Activated CD8-positive, alpha-beta memory T cell treated with anti-CD3 and anti-CD28 coated beads, Interleukin-2, amount 50 U/mL, for 24 hours (primary cell): ENCODE data around the gene MRPL49.
"Not testable (repeated sequence)": the region's sequence is repeated elsewhere in the genome, so short reads cannot be mapped to it uniquely, and the experiment has no call there.

Experiments used
- DNase-seq: peaks from one replicate; pipeline ENCODE4 v3.0.0-alpha.2; 2020; ENCODE audit errors: extremely low read depth

The MRPL49 gene

DNA sequence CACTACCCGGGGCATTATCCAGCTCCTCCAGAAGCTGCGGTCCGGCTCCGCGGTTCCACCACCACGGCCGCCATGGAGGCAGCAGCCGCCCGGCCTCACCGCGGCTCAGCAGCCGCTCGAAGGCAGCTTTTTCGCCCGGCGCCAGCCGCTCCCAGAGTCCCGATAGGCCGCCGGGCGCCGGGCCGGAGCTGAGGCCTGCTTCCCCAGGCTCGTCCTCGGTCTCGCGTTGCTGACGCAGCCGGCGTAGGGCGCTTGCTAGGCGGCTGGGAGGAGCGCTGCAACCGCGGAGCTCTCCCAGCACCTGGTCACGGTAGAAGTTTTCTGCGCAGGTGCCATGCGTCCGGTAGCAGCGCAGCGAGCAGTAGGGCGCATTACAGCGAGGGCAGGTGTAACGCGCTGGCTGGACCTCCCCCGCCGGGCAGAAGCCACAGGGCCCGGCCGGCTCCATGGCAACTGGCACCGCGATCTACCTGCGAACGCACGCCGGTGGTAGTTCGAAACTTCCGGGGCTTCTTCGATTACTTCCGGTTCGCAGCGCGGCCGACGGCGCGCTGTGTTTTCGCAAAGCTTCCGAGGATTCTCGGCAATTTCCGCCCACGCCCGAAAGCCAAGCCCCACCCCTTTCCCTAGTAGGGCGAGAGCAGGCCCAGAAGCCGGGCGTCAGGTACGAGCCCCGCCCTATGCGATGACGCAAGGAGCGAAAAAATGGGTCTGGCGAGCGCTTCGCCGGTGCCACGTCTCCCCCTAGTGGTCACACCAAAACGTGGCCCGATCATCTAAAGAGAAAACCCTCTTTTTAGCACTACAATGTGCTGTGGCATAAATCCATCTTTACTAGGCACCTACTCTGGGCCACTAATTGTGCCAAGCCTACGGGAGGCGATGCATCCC lies 4.7 kb upstream of the MRPL49 start, which contains the start of gene ZNHIT2:
ZNHIT2 (minus strand) TSS at position 496 of the 891 bp plus-strand sequence; CDS start at position 448, 48 bp downstream.
- DNase-seq, result peak; percentile 100

DNA sequence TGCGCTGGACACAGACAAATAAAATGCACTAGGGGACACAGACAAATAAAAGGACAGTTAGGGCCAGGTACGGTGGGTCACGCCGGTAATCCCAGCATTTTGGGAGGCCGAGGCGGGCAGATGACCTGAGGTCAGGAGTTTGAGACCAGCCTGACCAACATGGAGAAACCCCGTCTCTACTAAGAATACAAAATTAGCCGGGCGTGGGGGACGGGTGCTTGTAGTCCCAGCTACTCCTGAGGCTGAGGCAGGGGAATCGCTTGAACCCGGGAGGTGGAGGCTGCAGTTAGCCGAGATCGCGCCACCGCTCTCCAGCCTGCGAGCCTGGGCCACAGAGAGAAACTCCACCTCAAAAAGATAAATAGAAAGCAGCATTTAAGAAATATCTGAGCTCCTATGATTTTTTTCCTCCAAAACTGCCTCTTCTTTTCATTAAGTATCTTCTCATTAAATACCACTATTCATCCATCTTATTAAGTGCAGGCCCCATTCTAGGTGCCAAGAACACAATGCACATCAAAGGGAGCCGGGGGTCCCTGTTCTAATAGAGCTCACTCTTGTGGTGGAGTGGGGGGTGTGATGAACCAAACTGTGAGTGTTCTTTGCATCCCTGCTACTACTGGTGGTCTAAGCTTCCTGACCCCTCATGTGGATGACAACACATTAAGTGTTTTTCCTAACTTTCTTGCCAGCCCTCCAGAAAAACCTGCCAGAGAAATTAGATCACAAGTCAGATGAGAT lies 3.9 kb upstream of the MRPL49 start:
- DNase-seq, result no peak

DNA sequence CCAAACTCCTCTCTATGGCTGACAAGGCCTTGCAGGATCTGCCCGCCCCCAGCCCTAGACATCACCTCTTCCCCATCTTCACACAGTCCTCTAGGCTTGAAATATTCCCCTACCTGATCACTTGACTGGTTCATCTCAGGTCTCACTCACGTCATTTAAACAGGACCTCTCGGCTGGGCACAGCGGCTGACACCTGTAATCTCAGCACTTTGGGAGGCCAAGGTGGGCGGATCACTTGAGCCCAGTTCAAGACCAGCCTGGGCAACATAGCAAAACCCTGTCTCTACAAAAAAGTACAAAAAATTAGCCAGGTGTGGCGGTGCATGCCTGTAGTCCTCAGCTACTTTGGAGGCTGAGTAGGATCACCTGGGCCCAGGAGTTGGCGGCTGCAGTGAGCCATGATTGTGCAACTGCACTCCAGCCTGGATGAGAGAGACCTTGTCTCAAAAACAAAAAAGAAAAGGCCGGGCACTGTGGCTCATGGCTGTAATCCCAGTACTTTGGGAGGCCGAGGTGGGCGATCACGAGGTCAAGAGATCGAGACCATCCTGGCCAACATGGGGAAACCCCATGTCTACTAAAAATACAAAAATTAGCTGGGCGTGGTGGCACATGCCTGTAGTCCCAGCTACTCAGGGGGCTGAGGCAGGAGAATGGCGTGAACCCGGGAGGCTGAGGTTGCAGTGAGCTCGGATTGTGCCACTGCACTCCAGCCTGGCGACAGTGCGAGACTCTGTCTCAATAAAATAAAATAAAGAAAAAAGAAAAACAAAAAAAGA lies 3.0 kb upstream of the MRPL49 start:
- not testable (repeated sequence) for DNase-seq

DNA sequence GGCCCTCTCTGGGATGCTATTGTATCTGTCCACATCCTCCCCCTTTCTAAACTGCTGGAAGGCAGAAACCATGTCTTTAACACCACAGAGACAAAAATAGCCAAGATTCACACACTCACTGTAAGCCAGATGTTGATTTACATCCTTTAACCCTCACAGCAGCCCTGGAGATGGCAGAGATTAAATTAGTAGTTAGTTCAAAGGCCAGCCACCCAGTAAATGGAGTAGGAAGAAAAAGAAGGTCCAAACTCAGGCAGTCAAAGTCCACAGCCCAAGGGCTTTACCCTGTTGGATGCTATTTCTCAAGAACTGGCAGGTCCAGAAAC lies 2.5 kb upstream of the MRPL49 start:
- DNase-seq, result no peak

DNA sequence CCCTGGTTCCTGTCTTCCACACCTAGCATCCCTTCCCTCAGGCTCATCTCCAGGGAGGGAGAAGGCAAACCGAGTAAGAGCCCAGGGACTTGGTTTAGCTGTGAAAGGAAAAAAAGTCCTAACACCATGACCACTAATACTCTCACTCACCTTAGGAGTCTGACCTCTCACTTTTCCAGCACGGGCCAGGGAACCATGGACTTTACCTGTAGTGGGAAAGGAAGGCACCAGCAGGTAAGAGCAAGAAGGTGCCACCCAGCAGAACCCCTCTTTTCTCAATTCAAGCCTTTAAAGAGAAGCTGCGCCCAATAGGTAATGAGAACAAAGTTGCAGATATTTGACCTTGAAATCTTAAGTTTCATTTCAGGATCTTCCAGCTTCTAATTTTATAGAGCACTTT lies 1.3 kb upstream of the MRPL49 start:
- no peak for DNase-seq

DNA sequence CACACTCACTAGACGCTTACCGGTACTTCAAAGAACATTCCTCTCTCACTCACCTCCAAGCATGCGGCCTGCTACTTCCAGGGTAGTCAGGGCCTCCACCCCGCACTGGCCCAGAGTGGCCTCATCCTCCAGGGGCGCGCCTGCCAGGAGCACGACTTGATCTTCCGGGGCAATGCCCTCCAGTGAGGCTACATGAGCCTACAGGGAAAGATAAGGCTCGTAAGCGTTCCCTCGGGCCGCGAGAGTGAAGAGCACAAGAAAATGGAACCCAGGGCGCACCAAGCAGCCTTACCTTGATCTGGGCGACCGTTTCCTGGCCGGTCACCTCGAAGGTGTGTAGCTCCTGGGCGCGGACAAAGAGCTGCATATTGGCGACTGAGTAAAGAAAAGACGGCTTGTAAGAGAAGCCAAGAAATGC lies 665 bp upstream of the MRPL49 start:
- no peak for DNase-seq

DNA sequence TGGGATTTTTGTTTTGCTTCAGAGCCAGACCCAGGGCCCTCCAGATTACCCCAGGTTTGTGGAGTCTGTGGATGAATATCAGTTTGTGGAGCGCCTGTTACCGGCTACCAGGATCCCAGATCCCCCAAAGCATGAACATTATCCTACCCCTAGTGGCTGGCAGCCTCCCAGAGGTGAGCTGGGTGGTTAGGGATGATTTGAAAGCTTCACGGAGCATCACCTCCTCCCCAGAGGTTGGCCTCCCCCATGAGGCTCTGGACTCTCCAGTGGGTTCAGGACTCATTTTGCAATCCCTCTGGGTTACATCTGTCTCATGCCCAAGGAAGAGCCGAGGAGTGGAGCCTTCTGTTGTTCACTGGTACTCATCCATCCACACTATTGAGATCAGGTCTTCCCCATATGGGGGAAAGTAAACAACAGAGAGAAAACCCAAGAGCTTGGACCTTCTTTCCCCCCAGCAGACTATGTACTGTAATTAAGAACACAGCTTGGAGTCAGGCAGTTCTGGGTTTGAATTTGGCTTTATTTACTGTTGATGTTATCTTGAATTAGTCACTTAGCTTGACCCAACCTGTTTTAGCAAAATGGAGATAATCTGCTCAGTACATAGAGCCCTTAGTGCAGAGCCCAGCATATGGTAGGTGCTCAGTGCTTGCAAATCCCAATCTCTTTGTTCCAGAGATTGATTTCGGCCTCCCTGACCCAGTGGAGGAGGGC lies 2.5 kb downstream of the MRPL49 start:
- DNase-seq, result no peak

DNA sequence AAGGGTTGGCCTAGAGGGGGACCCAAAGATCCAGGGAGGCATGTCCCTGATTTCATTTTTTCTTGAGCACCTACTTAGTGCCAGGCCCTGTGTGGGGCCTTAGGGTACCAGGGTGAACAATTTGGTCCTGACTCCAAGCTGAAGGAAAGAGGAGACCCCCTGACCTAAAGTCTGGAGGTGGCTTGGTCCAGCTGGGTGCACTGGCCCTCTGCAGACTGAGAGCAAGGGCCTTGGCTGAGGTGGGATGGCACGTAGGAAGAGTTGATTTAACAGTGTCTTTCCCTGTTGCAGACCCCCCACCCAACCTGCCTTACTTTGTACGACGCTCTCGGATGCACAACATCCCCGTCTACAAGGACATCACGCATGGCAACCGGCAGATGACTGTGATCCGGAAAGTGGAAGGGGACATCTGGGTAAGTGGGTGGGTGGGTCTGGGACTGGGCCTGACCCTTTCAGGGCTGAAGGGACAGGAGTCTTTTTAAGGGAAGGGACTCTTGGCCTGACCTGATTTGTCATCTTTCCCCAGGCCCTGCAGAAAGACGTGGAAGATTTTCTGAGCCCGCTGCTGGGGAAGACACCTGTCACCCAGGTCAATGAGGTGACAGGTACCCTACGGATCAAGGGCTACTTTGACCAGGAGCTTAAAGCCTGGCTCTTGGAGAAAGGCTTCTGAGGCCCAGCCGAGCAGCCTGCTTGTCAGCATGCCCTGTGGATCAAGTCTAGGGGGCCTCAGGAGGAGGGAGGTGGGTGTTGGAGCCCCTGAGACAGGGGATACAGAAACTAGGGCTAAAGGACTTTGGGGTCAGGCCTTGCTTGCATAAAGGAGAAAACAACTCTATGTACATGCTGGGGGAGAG lies 3.3 kb downstream of the MRPL49 start:
- no peak for DNase-seq

DNA sequence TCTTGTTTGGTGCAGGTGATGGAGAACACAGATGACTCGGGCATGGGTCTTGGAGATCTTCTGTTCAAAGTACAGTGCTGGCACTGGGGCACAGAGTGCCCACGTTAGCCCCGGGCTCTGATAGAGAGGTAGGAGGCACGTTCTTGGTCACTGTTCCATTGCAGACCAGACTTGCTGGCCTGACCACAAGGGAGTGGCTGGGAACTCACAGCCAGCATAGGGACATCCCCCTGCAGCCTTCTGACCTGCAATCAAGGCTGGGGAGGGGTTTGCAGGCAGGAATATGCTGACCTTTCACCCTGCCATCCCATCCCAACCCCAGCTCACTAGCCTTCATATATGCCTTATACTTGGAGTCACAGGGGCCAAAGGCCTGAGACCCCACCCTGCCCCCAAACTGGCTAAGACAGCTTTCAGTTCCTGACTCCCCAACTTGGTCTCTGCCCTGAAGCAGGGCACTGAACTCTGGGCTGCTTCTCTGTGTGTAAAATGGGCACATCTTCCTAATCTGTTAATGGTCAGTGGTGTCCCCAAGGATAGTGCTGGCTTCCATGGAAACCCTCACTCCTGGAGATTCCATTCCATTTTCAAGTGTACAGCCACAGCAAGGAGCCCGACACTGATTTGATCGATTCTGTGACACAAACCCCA lies 4.6 kb downstream of the MRPL49 start:
- no peak for DNase-seq

DNA sequence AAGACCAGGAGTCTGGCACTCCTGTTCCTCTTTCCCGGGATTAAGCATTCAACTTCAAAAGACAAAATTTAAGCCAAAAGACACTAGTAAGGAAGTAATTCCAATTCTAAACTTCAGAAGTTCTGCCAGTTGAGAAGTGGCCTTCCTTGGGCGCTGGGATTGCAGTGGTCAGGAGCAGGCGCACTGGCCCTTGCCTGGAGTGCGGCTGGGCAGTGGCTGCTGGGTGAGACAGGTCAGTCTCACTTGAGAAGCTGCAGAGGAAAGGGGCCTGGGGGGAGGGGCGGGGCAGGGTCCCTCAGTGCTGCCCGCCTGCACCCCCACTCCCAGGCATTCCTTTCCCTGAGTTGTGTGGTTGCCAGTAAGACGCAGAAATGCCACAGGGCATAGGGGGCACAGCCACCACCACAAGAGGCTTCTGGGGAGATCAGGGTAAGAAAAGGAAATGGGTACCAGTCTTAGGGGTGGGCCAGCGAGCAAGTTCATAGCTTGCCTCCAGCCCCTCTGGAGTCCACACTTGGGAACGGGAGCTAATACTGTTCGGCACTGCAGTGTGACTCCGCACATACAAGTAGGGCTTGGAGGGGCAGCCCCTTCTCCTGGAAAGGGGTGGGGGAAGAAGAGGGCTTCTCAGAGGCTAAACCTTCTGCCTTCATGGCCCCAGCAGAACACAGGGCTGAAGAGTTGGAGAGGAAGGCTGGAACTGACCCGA lies 5.5 kb downstream of the MRPL49 start:
- no peak for DNase-seq

DNA sequence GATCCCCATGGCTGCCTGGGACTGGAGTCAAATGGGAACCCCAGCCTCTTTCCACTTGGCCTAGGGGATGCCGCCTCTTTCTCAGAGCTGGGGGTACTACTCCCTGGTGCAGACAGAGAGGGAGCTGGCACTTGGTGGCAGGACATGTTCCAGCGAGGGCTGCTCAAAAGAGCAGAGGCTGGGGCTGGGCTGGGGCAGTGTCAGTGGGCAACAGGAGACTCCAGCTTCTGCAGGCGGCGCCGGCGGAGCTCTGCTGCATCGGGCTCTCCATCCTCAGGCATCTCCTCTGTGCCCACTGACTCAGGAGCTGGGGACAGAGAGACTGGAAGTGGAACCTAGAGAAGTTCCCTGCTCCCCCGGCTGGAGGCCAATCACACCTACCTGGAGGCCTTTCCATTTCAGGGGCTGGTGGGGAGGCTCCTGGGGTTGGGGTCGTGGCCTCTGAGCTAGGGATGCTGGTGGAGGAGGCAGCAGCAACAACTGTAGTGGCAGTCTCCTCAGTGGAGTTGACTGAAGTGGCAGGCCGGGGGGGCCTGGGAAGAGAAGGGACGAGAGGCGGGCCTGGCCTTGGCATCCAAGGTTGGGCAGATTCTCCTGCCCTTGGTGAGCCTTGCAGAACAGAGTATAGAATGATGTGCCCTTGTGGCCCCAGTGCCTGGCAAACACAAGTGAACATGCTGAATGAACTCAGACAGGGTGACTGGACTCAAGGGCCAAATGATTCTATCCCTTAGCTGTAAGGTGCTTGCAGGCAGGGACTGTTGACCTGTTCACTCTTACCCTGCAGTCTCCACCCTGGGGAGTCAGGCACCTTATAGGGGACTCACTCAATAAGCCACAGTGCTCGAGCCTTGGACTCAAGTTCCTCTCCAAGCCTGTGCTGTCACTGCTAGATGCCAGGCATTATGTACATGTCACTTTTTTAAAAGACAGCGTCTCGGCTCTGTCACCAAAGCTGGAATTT lies 6.3 kb downstream of the MRPL49 start:
- DNase-seq, result no peak

DNA sequence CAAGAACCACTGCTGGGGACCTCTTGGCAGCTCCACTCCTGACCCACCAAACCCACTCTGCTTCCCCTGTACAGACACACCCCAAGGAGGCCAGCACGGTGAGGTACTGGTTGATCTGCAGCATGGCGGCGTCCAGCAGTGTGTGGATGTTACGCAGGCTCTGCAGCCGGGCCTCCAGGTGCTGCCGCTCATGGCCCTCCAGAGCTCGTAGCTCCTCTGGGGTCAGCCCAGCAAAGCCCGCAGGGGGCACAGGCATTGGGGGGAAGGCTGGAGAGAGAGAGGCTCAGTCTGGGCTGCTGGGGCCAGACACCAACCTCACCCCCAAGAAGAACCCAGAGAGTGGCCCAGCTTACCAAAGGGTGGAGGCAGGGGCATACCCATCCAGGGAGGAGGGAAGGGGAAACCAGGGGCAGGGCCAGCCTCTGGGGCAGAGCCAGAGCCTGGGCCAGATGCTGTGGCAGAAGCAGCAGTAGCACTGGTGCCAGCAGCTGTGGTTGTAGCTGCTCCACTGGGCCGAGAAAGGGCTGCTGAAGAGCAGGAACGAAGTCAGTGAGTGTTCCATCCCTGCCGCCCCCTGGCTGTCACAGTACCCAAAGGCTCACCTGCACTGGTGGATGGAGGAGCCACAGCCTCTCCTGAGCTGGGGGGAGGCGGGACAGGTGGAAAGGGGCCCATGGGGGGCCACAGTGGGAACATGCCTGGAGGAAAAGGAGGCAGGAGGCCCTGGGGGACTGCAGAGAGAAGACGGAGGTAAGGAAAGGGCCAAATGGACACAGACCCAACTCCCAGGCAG lies 7.7 kb downstream of the MRPL49 start:
- DNase-seq, result no peak

DNA sequence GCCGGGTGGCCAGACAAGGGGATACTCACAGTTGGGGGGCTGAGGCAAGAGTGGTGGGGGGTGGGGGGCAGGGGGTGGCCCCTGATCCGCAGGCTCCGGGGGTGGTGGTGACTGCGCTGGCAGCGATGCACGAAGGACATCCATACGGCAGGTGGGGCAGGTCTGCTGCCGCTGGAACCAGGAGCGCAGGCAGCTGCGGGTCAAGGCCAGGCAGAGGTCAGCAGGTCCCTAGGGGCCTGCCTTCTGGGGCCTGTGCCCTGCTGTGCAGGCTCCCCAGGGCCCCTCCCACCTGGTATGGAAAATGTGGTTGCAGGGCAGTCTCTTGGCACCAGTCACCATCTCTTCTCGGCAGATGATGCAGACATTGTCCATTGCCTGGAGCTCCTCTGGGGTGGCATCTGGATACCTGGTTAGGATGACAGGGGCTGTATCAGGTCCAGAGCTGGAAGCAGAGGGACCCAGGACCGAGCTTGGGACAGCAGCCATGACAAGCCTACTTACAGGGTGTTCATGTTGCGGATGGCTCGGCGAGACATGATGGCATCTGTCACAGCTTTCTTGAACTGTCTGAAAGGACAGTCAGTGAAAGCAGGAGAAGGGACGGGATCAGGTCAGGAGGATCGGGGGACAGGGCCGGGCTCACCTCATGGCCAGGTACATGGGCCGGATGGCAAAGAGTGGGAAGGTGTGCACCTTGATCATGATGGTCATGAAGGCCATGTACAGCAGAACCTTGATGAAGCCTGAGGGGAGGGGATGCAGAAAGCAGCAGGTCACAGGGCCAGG lies 8.7 kb downstream of the MRPL49 start:
- no peak for DNase-seq

DNA sequence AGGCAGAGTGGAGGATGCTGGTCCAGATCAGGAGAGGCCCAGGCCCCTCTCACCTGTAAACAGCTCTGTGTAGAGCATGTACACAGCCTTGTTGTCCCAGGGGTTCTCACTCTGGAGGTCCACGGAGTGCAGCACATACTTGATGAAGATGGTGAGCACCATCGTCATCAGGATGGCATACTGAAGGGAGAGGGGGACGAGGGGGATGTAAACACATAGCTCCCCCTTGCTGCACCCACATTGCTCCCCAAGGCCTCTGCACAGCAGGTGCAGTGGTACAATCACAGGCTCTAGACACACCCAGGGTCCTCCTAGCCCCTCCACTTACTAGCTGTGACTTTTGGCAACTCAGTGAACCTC lies 9.3 kb downstream of the MRPL49 start:
- DNase-seq, result no peak

DNA sequence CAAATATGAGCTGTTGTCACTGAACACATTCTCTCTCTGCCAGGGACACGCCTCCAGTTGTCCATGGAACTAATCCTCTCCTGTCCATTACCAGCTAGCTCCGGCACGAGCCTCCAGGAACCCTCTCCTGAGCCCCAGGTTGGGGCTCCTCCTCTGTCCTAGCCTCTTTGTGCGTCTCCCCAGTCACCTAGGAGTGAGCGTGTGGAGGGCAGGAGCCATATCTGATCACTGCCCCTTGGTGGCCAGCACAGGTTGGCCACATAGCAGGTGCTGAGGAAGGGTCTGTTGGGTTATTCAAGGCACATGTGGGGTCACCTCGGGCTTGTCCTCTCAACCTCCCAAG lies 9.7 kb downstream of the MRPL49 start:
- no peak for DNase-seq

DNA sequence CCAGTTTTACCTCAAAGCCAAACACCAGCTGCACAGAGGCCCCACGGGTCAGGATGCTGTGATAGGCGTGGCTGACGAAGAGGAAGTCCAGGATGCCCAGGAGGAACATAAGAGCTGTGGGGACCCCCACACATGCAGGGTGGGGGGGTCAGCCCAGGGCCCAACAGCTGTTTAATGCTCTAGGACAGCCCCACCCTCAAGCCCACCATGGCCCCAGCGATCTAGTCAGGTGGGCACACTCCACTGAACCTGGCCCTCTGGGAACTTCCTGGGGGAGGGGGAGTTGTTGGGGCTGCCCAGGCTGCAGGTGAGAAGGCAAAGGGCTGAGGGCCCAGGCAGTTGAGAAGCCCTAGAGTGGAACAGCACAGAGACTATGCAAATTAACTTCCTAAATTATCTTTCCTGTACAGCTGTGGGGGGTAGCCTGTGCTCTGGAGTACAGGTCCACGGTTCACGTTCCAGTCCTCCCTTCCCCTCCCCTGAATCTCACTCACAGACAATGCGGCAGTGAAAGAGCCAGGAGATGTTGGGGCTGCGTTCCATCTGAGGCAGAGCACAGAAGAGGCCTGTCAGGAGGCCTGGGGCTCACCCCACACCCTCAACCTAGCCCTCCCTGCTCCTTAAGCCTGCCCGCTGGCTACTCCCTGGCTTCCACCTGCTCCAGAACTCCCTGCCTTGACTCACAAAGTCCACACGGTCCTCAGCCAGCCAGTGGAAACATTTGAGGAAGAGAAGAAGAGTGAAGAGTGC lies 10.3 kb downstream of the MRPL49 start:
- DNase-seq, result no peak
